Fibroblast of the conjunctiva (primary cell): ENCODE measurements around the gene ZNF488.

Experiments used
- DNase-seq: peaks from one replicate; pipeline ENCODE4 v3.0.0-alpha.2; 2010; ENCODE audit warnings: low read depth

ZNF488 gene

GRCh38 chr10:47381427-47382379, 2.4 kb downstream of the ZNF488 start:
- no peak for DNase-seq

- no peak for DNase-seq
Measured at GRCh38 chr10:47381103-47381395, 3.0 kb downstream of the ZNF488 start.

- DNase-seq = no peak
Measured at GRCh38 chr10:47380341-47381102, 3.6 kb downstream of the ZNF488 start.

- no peak for DNase-seq
Measured at GRCh38 chr10:47379901-47380300, 4.2 kb downstream of the ZNF488 start.

- DNase-seq = no peak
Measured at GRCh38 chr10:47379445-47379785, 4.7 kb downstream of the ZNF488 start.

- DNase-seq = no peak
Measured at GRCh38 chr10:47378606-47379444, 5.3 kb downstream of the ZNF488 start.

GRCh38 chr10:47378183-47378510, 5.9 kb downstream of the ZNF488 start:
- no peak for DNase-seq

GRCh38 chr10:47376522-47377220, 7.4 kb downstream of the ZNF488 start:
- DNase-seq = no peak

GRCh38 chr10:47374611-47375536, 9.2 kb downstream of the ZNF488 start:
- peak; percentile 29 for DNase-seq

- DNase-seq = no peak
Measured at GRCh38 chr10:47372726-47373125, 11.4 kb downstream of the ZNF488 start.

GRCh38 chr10:47371629-47372485, 12.2 kb downstream of the ZNF488 start:
- no peak for DNase-seq

- DNase-seq = no peak
Measured at GRCh38 chr10:47370878-47371277, 13.2 kb downstream of the ZNF488 start.

GRCh38 chr10:47370015-47370767, 13.9 kb downstream of the ZNF488 start:
- DNase-seq = no peak

GRCh38 chr10:47369251-47369894, 14.7 kb downstream of the ZNF488 start:
- DNase-seq = no peak

- no peak for DNase-seq
Measured at GRCh38 chr10:47368431-47369180, 15.5 kb downstream of the ZNF488 start.

- DNase-seq = no peak
Measured at GRCh38 chr10:47367646-47368045, 16.4 kb downstream of the ZNF488 start.

GRCh38 chr10:47366731-47367460, 17.2 kb downstream of the ZNF488 start:
- no peak for DNase-seq
